ENCODE results near the gene MPI.

MPI gene

DNA sequence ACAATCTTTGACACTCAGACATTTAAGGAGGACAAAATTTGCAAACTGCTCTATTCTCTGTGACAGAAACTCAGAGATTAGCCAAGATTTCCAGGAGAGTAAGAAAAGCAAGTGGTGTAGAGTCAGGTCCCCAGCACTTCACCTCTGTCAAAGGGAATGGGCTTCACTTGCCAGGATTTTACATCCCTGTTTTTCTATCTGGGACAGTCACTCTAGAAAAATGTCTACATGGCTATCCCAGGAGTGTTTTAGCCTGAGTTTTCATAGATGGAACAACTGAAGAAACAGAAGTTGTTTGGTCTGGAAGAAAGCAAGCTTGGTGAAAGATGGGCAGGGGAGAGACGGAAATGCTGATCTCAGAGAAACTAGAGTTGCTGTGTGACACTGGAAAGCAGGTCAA lies 13.8 kb downstream of the MPI start (continued):
- TF ChIP-seq ZNF433 (tag by site-specific recombination; IDR thresholded peaks at IDR 0.05; ENCODE audit: low read depth) (no peak), ZNF521 (tag by site-specific recombination; IDR thresholded peaks at IDR 0.05) (no peak), ZNF274 (IDR thresholded peaks at IDR 0.05; ENCODE audit: low read length) (no peak), ZNF274 (tag by site-specific recombination; IDR thresholded peaks at IDR 0.05; ENCODE audit: borderline replicate concordance) (no peak)

GRCh38 chr15:74904190-74904805 lies 14.5 kb downstream of the MPI start:
- TF ChIP-seq ZNF600 (tag by site-specific recombination; IDR thresholded peaks at IDR 0.05) (peak; percentile 57; the same call in 1 of the 2 replicates), TCF7L2 (IDR thresholded peaks at IDR 0.05; ENCODE audit: borderline replicate concordance, low read depth, low read length) (no peak), KLF8 (tag by site-specific recombination; IDR thresholded peaks at IDR 0.05) (no peak), CTCF (tag by site-specific recombination; IDR thresholded peaks at IDR 0.05) (no peak), OVOL3 (tag by site-specific recombination; IDR thresholded peaks at IDR 0.05) (no peak), ZNF121 (tag by site-specific recombination; IDR thresholded peaks at IDR 0.05) (peak; percentile 79), ZIC2 (tag by site-specific recombination; IDR thresholded peaks at IDR 0.05) (no peak)
- Histone ChIP-seq H3K36me3 (ENCODE audit: control insufficient read depth in 2 of 2, insufficient read depth in 1 of 2, low read length in 2 of 2) (peaks cover 31 to 55% of the 10 kb centered on the region in 2 experiments), H3K27ac (ENCODE audit: extremely low read depth, low read depth, low read length) (no peak overlapping the region)

GRCh38 chr15:74906067-74906449 lies 16.2 kb downstream of the MPI start:
- CTCF ChIA-PET, result interaction anchor here (0.6 to 8.7 kb wide), 11 partner anchors 9 to 703 kb away, joined by 3 to 79 read pairs (median 4); partner anchors contain the start of gene STRA6
- POLR2A ChIA-PET, result interaction anchor here (0.5 to 2.5 kb wide), 21 partner anchors 9 to 419 kb away, joined by 3 to 36 read pairs (median 5); partner anchors contain the start of genes COX5A, MPI, RPP25 and SCAMP2
- Histone ChIP-seq H3K4me3 (ENCODE audit: low read depth, low read length) (peak overlapping the region; percentile 82), H3K4me1 (ENCODE audit: control insufficient read depth, insufficient read depth, low read length) (peaks cover 3% of the 10 kb centered on the region; the same call in 1 of the 2 replicates), H3K36me3 (ENCODE audit: control insufficient read depth in 2 of 2, insufficient read depth in 1 of 2, low read length in 2 of 2) (peaks cover 32 to 45% of the 10 kb centered on the region in 2 experiments), H3K9me3 (ENCODE audit: control insufficient read depth, insufficient read depth, low read depth, low read length) (no peaks in the 10 kb centered on the region), H3K27ac (ENCODE audit: extremely low read depth, low read depth, low read length) (peak overlapping the region; percentile 89)
- TF ChIP-seq MZF1 (tag by site-specific recombination; IDR thresholded peaks at IDR 0.05; ENCODE audit: borderline replicate concordance), result 0 out of 2 replicates have a peak, but pooled peaks have one; percentile 14
- TF ChIP-seq, protein P1, sequence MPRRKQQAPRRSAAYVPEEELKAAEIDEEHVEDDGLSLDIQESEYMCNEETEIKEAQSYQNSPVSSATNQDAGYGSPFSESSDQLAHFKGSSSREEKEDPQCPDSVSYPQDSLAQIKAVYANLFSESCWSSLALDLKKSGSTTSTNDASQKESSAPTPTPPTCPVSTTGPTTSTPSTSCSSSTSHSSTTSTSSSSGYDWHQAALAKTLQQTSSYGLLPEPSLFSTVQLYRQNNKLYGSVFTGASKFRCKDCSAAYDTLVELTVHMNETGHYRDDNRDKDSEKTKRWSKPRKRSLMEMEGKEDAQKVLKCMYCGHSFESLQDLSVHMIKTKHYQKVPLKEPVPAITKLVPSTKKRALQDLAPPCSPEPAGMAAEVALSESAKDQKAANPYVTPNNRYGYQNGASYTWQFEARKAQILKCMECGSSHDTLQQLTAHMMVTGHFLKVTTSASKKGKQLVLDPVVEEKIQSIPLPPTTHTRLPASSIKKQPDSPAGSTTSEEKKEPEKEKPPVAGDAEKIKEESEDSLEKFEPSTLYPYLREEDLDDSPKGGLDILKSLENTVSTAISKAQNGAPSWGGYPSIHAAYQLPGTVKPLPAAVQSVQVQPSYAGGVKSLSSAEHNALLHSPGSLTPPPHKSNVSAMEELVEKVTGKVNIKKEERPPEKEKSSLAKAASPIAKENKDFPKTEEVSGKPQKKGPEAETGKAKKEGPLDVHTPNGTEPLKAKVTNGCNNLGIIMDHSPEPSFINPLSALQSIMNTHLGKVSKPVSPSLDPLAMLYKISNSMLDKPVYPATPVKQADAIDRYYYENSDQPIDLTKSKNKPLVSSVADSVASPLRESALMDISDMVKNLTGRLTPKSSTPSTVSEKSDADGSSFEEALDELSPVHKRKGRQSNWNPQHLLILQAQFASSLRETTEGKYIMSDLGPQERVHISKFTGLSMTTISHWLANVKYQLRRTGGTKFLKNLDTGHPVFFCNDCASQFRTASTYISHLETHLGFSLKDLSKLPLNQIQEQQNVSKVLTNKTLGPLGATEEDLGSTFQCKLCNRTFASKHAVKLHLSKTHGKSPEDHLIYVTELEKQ (tag by site-specific recombination; IDR thresholded peaks at IDR 0.05; ENCODE audit: borderline replicate concordance), result no peak
- 0 out of 2 replicates have a peak, but pooled peaks have one; percentile 38 for TF ChIP-seq ZNF501 (tag by site-specific recombination; IDR thresholded peaks at IDR 0.05)
- TF ChIP-seq ZNF391 (tag by site-specific recombination; IDR thresholded peaks at IDR 0.05; ENCODE audit: borderline replicate concordance, low read depth), result no peak
- TF ChIP-seq, protein P2, sequence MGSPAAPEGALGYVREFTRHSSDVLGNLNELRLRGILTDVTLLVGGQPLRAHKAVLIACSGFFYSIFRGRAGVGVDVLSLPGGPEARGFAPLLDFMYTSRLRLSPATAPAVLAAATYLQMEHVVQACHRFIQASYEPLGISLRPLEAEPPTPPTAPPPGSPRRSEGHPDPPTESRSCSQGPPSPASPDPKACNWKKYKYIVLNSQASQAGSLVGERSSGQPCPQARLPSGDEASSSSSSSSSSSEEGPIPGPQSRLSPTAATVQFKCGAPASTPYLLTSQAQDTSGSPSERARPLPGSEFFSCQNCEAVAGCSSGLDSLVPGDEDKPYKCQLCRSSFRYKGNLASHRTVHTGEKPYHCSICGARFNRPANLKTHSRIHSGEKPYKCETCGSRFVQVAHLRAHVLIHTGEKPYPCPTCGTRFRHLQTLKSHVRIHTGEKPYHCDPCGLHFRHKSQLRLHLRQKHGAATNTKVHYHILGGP (tag by site-specific recombination; IDR thresholded peaks at IDR 0.05), result peak; percentile 31; the same call in 1 of the 2 replicates
- peak; percentile 12; the same call in 1 of the 2 replicates for TF ChIP-seq SP3 (tag by site-specific recombination; IDR thresholded peaks at IDR 0.05)
- peak; percentile 89 for TF ChIP-seq ZNF335 (tag by site-specific recombination; conservative IDR thresholded peaks at IDR 0.05)
- TF ChIP-seq ZFP37 (tag by site-specific recombination; IDR thresholded peaks at IDR 0.05), result peak; percentile 83; the same call in 1 of the 2 replicates
- TF ChIP-seq, protein P3, sequence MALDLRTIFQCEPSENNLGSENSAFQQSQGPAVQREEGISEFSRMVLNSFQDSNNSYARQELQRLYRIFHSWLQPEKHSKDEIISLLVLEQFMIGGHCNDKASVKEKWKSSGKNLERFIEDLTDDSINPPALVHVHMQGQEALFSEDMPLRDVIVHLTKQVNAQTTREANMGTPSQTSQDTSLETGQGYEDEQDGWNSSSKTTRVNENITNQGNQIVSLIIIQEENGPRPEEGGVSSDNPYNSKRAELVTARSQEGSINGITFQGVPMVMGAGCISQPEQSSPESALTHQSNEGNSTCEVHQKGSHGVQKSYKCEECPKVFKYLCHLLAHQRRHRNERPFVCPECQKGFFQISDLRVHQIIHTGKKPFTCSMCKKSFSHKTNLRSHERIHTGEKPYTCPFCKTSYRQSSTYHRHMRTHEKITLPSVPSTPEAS (tag by site-specific recombination; IDR thresholded peaks at IDR 0.05), result peak; percentile 31; the same call in 1 of the 2 replicates
- TF ChIP-seq ZNF10 (tag by site-specific recombination; IDR thresholded peaks at IDR 0.05), result no peak
- peak; percentile 70; the same call in 1 of the 2 replicates for TF ChIP-seq ZNF600 (tag by site-specific recombination; IDR thresholded peaks at IDR 0.05)
- TF ChIP-seq PRDM1 (tag by site-specific recombination; IDR thresholded peaks at IDR 0.05), result peak; percentile 67; the same call in 1 of the 2 replicates
- TF ChIP-seq ZBTB17 (tag by site-specific recombination; IDR thresholded peaks at IDR 0.05), result peak; percentile 96
- peak; percentile 38; the same call in 1 of the 2 replicates for TF ChIP-seq ZNF394 (tag by site-specific recombination; IDR thresholded peaks at IDR 0.05; ENCODE audit: borderline replicate concordance)

More at GRCh38 chr15:74904190-74904805, 14.5 kb downstream of the MPI start:
- H3K4me3 ChIP-seq (ENCODE audit: low read depth, low read length), result no peak overlapping the region
- no peaks in the 10 kb centered on the region for H3K9me3 ChIP-seq (ENCODE audit: control insufficient read depth, insufficient read depth, low read depth, low read length)
- H3K4me1 ChIP-seq (ENCODE audit: control insufficient read depth, insufficient read depth, low read length), result peaks cover 3% of the 10 kb centered on the region; the same call in 1 of the 2 replicates
- ChIA-PET POLR2A (interaction anchor here (0.5 to 2.0 kb wide), 2 partner anchors 11 to 17 kb away, joined by 4 read pairs; no protein-coding TSS in a partner anchor), CTCF (interaction anchor here (0.6 to 8.7 kb wide), 6 partner anchors 12 to 134 kb away, joined by 3 to 79 read pairs (median 4); partner anchors contain the start of gene MPI)

Data from HEK293 (cell line).